Erythroblast (primary cell): ENCODE data around the gene HIKESHI.

Source experiments
- GATA1 ChIP-seq: IDR thresholded peaks from 2 replicates; pipeline ENCODE4 v1.6.1; 2011; ENCODE audit warnings: low read depth, mild to moderate bottlenecking, control low read depth, low read length, moderate library complexity
- POLR2A ChIP-seq: IDR thresholded peaks from 2 replicates; pipeline ENCODE4 v1.6.1; 2011; ENCODE audit warnings: mild to moderate bottlenecking, low read length

GRCh38 chr11:86264649-86265048 is 37.4 kb upstream of the HIKESHI start:
- TF ChIP-seq POLR2A (no peak), GATA1 (no peak)
